K562 (cell line): ENCODE results near the gene POLN. TPM values are rescaled to one million over a fixed set of nuclear protein-coding genes. Genes with fewer than 3 reads are reported as not detected.

Source experiments
- SMC3 ChIP-seq: conservative IDR thresholded peaks from 2 replicates; pipeline ENCODE4 v1.6.1; 2011; ENCODE audit warnings: low read depth, low read length, improper control_type of control experiment; ENCODE audit not compliant: insufficient read depth
- SRF ChIP-seq, 2 experiments: fragments of 250-450, 450-650 bp in 1 of 2; sonication (Bioruptor Pico) in 1 of 2; sonication (generic) in 1 of 2; formaldehyde crosslinking; IDR thresholded peaks; 2 replicates each; pipeline versions ENCODE4 v1.5.0 to v1.5.1; 2020 to 2022; ENCODE audit warnings: mild to moderate bottlenecking in 1 of 2, missing genetic modification reagents in 1 of 2
- ZNF316 ChIP-seq: fragments of 450-650 bp; IDR thresholded peaks from 2 replicates; pipeline ENCODE4 v1.6.1; 2016
- polyA plus RNA-seq, 8 experiments: library from polyadenylated mRNA; depleted of rRNA in 4 of 8; stranded (reverse) in 5 of 8; unstranded in 3 of 8; fragments of >200 nt; fragmentation: Nextera tagmentation in 2 of 8; fragmentation: Illumina TruSeq in 1 of 8; extraction: Ambion mirVana in 2 of 8; extraction: Trizol in 1 of 8; gene quantifications; 2 replicates each; pipeline versions ENCODE4 v1.2.1 to v1.2.3, GENCODE V29; 2011 to 2014; ENCODE audit warnings: inconsistent platforms in 1 of 8, missing spikeins in 1 of 8
- total RNA-seq, 7 experiments: library from RNA; depleted of rRNA in 6 of 7; stranded (reverse); fragments of >200 nt in 6 of 7; fragmentation: Illumina TruSeq in 2 of 7; extraction: Trizol in 2 of 7; gene quantifications; 2 replicates each; pipeline versions ENCODE4 v1.2.1 to v1.2.3, GENCODE V29; 2011 to 2021; ENCODE audit warnings: low replicate concordance in 1 of 7
- TF ChIP-seq, protein P1 (sequence below): fragments of 200-600 bp; sonication (generic); IDR thresholded peaks from one replicate; pipeline ENCODE4 v1.6.1; 2012; ENCODE audit warnings: mild to moderate bottlenecking, low read depth, low read length, inconsistent platforms
- TF ChIP-seq, protein P2 (sequence below): fragments of 450-650 bp; IDR thresholded peaks from 2 replicates; pipeline ENCODE4 v1.7.1; 2018; ENCODE audit warnings: mild to moderate bottlenecking, low read depth; ENCODE audit not compliant: partially characterized antibody

Gene POLN
- total and polyA plus RNA-seq, 9 of the 15 experiments (the other 6 are each of a cell fraction or from before 2014, with no cell fraction given): 0.08 to 0.91 (median 0.32) TPM

DNA sequence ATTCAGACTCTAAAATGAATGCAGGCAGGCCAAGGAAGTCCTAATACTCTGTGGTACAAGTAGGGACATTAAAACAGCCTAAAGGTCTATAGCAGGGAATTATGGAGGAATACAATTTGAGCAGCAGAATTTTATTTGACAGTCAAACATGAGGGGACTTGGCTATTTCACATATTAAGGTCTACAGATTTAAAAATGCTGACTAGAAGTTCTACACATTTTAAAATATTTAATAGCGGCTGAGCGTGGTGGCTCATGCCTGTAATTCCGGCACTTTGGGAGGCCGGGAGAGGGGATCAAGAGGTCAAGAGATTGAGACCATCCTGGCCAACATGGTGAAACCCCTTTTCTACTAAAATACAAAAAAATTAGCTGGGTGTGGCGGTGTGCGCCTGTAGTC lies 10.8 kb downstream of the POLN start (continued):
- TF ChIP-seq, protein P1, sequence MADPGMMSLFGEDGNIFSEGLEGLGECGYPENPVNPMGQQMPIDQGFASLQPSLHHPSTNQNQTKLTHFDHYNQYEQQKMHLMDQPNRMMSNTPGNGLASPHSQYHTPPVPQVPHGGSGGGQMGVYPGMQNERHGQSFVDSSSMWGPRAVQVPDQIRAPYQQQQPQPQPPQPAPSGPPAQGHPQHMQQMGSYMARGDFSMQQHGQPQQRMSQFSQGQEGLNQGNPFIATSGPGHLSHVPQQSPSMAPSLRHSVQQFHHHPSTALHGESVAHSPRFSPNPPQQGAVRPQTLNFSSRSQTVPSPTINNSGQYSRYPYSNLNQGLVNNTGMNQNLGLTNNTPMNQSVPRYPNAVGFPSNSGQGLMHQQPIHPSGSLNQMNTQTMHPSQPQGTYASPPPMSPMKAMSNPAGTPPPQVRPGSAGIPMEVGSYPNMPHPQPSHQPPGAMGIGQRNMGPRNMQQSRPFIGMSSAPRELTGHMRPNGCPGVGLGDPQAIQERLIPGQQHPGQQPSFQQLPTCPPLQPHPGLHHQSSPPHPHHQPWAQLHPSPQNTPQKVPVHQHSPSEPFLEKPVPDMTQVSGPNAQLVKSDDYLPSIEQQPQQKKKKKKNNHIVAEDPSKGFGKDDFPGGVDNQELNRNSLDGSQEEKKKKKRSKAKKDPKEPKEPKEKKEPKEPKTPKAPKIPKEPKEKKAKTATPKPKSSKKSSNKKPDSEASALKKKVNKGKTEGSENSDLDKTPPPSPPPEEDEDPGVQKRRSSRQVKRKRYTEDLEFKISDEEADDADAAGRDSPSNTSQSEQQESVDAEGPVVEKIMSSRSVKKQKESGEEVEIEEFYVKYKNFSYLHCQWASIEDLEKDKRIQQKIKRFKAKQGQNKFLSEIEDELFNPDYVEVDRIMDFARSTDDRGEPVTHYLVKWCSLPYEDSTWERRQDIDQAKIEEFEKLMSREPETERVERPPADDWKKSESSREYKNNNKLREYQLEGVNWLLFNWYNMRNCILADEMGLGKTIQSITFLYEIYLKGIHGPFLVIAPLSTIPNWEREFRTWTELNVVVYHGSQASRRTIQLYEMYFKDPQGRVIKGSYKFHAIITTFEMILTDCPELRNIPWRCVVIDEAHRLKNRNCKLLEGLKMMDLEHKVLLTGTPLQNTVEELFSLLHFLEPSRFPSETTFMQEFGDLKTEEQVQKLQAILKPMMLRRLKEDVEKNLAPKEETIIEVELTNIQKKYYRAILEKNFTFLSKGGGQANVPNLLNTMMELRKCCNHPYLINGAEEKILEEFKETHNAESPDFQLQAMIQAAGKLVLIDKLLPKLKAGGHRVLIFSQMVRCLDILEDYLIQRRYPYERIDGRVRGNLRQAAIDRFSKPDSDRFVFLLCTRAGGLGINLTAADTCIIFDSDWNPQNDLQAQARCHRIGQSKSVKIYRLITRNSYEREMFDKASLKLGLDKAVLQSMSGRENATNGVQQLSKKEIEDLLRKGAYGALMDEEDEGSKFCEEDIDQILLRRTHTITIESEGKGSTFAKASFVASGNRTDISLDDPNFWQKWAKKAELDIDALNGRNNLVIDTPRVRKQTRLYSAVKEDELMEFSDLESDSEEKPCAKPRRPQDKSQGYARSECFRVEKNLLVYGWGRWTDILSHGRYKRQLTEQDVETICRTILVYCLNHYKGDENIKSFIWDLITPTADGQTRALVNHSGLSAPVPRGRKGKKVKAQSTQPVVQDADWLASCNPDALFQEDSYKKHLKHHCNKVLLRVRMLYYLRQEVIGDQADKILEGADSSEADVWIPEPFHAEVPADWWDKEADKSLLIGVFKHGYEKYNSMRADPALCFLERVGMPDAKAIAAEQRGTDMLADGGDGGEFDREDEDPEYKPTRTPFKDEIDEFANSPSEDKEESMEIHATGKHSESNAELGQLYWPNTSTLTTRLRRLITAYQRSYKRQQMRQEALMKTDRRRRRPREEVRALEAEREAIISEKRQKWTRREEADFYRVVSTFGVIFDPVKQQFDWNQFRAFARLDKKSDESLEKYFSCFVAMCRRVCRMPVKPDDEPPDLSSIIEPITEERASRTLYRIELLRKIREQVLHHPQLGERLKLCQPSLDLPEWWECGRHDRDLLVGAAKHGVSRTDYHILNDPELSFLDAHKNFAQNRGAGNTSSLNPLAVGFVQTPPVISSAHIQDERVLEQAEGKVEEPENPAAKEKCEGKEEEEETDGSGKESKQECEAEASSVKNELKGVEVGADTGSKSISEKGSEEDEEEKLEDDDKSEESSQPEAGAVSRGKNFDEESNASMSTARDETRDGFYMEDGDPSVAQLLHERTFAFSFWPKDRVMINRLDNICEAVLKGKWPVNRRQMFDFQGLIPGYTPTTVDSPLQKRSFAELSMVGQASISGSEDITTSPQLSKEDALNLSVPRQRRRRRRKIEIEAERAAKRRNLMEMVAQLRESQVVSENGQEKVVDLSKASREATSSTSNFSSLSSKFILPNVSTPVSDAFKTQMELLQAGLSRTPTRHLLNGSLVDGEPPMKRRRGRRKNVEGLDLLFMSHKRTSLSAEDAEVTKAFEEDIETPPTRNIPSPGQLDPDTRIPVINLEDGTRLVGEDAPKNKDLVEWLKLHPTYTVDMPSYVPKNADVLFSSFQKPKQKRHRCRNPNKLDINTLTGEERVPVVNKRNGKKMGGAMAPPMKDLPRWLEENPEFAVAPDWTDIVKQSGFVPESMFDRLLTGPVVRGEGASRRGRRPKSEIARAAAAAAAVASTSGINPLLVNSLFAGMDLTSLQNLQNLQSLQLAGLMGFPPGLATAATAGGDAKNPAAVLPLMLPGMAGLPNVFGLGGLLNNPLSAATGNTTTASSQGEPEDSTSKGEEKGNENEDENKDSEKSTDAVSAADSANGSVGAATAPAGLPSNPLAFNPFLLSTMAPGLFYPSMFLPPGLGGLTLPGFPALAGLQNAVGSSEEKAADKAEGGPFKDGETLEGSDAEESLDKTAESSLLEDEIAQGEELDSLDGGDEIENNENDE: no peak
- TF ChIP-seq SMC3 (no peak), SRF (CRISPR knock-in tag; IDR thresholded peaks at IDR 0.05) (no peak), ZNF316 (peak; percentile 67)
- TF ChIP-seq, protein P2, sequence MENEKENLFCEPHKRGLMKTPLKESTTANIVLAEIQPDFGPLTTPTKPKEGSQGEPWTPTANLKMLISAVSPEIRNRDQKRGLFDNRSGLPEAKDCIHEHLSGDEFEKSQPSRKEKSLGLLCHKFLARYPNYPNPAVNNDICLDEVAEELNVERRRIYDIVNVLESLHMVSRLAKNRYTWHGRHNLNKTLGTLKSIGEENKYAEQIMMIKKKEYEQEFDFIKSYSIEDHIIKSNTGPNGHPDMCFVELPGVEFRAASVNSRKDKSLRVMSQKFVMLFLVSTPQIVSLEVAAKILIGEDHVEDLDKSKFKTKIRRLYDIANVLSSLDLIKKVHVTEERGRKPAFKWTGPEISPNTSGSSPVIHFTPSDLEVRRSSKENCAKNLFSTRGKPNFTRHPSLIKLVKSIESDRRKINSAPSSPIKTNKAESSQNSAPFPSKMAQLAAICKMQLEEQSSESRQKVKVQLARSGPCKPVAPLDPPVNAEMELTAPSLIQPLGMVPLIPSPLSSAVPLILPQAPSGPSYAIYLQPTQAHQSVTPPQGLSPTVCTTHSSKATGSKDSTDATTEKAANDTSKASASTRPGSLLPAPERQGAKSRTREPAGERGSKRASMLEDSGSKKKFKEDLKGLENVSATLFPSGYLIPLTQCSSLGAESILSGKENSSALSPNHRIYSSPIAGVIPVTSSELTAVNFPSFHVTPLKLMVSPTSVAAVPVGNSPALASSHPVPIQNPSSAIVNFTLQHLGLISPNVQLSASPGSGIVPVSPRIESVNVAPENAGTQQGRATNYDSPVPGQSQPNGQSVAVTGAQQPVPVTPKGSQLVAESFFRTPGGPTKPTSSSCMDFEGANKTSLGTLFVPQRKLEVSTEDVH: no peak
